Adipocyte (in vitro differentiated cells): ENCODE data around the gene ZNF581.

Experiments used
- DNase-seq: peaks from one replicate; pipeline ENCODE4 v3.0.0-alpha.2; 2015; ENCODE audit warnings: low read depth
- H3K27me3 ChIP-seq: replicated peaks from 2 replicates; pipeline ENCODE4 v1.7.0; 2013; ENCODE audit warnings: mild to moderate bottlenecking, low read length, moderate library complexity; ENCODE audit not compliant: control insufficient read depth, insufficient read depth
- H3K36me3 ChIP-seq: 2 replicates; pipeline ENCODE4 v1.7.0; 2013; ENCODE audit warnings: low read length, mild to moderate bottlenecking, moderate library complexity; ENCODE audit not compliant: control insufficient read depth, insufficient read depth, severe bottlenecking
- H3K4me1 ChIP-seq: 2 replicates; pipeline ENCODE4 v1.7.0; 2013; ENCODE audit warnings: mild to moderate bottlenecking, low read length, moderate library complexity; ENCODE audit not compliant: control insufficient read depth, insufficient read depth
- H3K4me3 ChIP-seq: 2 replicates; pipeline ENCODE4 v1.7.0; 2013; ENCODE audit warnings: mild to moderate bottlenecking, low read length, moderate library complexity
- H3K9ac ChIP-seq: 2 replicates; pipeline ENCODE4 v1.7.0; 2013; ENCODE audit warnings: mild to moderate bottlenecking, low read length, moderate library complexity
- H3K9me3 ChIP-seq: 2 replicates; pipeline ENCODE4 v1.7.0; 2013; ENCODE audit warnings: mild to moderate bottlenecking, low read length, moderate library complexity; ENCODE audit not compliant: control insufficient read depth

Gene ZNF581

DNA sequence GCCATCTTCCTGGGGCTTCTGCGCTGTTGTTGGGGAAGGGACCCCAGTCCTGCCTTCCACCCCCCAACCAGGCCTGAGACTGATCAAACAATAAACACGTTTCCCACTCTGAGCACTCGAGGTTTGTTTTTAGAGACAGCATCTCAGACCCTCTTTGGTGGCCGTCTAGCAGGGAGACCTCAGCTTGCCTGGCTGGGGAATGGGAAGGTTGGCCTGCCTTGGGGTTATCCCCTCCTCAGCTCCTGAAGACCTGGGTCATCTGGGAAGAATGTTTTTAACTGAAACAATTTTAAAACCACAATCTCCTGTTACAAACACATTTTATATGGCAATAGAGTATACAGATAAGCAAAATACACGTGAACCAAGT is 2.0 kb downstream of the ZNF581 start:
- Histone ChIP-seq H3K4me3 (no peak overlapping the region), H3K27me3 (no peaks in the 10 kb centered on the region), H3K9me3 (no peaks in the 10 kb centered on the region), H3K36me3 (peaks cover 13% of the 10 kb centered on the region), H3K9ac (no peak overlapping the region), H3K4me1 (peaks cover 42% of the 10 kb centered on the region)
- DNase-seq, result no peak

DNA sequence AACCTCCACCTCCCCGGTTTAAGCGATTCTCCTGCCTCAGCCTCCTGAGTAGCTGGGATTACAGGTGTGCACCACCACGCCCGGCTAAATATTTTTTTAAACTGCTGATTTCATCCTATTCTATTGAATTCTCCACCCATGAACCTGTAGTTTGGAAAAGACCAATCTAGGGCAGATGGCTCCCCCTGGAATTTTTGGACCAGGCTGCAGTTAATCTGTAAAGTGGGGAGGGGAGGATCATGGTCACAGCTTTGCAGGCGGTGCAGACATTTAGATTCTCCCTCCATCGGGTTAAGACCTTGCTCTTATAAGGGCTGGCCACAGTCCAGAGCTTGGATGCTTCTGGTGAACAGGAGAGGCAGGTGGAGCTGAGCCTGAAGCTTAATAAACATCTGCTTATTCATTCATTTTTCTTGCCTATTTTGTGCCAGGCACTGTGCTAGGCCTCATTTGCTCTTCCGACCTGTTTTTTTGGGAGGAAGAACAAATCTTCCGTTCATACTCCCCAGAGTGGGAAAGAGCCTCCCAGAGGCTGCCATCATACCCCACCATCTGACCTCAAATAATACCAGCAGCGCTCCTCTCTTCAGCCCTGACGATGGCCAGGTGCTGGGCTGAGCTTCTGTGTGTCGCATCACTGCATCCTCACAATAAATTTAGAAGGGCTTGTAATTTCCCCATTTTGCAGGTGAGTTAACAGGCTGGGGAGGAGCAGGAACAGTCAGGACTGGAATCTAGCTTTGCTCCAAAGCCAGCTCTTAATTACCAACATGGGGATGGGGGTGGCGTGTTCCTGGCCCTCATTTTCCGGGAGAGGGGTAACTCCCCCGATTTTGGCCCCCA is 3.7 kb downstream of the ZNF581 start:
- no peak for DNase-seq
- Histone ChIP-seq H3K4me1 (peaks cover 40% of the 10 kb centered on the region), H3K9me3 (no peaks in the 10 kb centered on the region)

DNA sequence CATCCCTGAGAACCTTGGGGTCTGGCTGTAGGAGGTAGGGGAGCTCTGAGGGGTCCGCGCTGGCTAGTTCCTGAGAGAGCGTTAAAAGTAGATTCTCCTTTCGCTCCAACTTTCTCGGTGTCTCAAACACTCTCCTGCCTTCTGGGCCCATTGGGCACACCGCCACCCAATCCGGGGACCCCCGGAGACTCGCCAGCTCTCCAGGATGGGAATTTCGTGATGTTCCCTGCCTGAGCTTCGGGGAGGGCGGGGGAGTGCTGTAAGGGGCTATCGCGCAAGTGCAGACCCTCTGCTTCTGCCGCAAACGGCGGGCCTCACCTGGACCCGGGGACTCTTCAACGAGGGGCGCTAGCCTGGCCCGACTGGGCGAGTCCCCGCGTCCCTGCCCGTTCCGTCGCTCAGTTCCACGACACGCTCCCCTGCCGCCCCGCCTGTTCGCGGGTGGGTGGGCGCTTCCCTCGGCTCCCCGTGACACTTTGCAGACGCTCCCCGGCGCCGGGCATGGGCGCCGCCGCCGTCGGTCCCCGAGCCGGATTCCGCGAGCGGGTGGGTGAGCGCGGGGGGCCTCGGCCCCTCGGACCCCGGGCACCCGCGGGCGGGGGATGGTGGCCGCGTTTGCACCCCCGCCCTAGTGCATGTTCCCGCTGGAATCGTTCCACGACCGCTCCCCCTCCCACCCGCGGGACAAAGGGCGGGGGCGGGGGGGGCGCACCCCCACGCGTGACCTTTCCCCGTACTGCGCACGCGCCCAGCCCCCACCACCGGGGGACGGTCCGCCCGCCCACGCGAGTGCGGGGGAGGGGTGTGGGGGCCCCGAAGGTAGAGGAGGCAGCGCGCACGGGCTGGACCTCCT is 4.5 kb downstream of the ZNF581 start, which contains the start of gene CCDC106:
Gene CCDC106 (plus strand): TSS at position 481 of the 853 bp plus-strand sequence. CDS start 835 bp downstream, outside the sequence.
- Histone ChIP-seq H3K36me3 (peaks cover 17% of the 10 kb centered on the region), H3K27me3 (no peaks in the 10 kb centered on the region), H3K9ac (peak within 1 kb of the TSS; percentile 95), H3K4me1 (peaks cover 34% of the 10 kb centered on the region), H3K4me3 (peak within 1 kb of the TSS; percentile 89), H3K9me3 (no peaks in the 10 kb centered on the region)
- DNase-seq, result peak; percentile 86

More for the DNA sequence above, 3.7 kb downstream of the ZNF581 start:
- Histone ChIP-seq H3K9ac (peak overlapping the region; percentile 95), H3K4me3 (peak overlapping the region; percentile 89), H3K27me3 (no peaks in the 10 kb centered on the region), H3K36me3 (peaks cover 13% of the 10 kb centered on the region)

DNA sequence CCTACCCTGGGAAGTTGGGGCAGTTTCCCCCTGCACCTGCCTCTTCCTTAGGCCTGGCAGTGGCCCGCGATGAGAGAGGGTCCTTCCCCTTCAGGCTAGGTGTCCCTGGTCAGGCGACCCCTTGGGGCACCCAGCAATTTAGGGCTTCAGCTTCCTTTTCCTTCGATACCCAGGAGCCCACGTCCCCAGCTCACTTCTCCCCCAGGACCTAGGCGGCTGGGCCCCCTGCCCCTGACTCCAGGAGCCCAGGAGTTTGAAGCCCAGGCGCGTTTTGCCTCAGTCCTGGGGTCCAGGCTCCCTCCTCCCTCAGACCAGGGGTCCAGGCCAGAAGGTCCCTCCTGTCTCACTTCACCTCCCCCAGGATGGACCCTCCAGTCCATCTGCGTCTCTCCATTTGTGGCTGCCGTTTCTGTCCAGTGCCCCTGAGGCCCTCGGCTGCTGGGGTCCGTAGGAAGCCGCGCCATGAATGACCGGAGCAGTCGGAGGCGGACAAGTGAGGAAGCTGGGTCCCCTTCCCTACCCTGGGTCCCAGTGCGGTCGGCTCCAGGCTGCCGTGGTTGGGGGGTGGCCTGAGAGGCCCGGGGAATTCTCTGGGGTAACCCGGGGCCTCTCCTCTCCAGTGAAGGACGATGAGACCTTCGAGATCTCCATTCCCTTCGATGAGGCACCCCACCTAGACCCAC is 5.3 kb downstream of the ZNF581 start:
- Histone ChIP-seq H3K9ac (peak overlapping the region; percentile 95), H3K27me3 (no peaks in the 10 kb centered on the region), H3K4me1 (peaks cover 30% of the 10 kb centered on the region), H3K9me3 (no peaks in the 10 kb centered on the region), H3K4me3 (peak overlapping the region; percentile 89), H3K36me3 (peaks cover 17% of the 10 kb centered on the region)
- DNase-seq, result no peak

DNA sequence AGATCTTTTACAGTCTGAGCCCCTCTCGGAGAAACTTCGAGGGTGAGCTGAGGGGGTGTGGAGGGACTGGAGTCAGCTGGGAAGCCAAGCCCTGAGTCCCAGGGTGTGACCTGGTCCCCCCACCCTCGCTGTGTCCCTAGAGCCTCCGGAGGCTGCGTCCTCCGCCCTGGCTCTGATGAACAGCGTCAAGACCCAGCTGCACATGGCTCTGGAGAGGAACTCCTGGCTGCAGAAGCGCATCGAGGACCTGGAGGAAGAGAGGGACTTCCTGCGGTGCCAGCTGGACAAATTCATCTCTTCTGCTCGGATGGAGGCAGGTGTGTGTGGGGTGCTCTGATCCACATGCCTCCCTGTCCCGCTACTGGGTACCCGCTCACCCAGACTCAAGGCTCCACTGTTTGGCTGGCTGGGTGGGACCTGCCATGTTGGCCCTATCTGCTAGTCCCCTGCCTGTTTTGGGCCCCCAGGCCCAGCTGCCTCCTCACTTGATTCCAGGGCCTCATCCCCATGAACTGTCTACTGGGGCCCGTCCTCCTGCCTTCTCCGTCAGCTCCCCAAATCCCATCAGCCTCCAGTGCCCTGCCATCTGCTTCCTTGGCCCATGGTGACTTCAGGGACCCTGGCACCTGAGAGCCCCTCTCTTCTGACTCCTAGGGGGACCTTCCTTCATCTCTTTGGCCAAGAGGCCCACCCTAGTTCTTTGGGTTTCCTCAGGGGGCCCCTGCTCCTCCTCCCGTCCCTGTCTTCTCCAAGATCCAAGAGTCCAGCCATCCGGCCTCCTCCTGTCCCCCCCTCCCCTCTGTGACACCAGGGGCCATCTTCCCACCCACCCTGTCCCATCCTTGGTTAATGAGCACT is 6.0 kb downstream of the ZNF581 start:
- peak overlapping the region; percentile 89 for H3K4me3 ChIP-seq
- H3K9ac ChIP-seq, result peak overlapping the region; percentile 95
- no peaks in the 10 kb centered on the region for H3K9me3 ChIP-seq
- H3K4me1 ChIP-seq, result peaks cover 26% of the 10 kb centered on the region
- no peak for DNase-seq
- H3K27me3 ChIP-seq, result no peaks in the 10 kb centered on the region
- H3K36me3 ChIP-seq, result peaks cover 16% of the 10 kb centered on the region

DNA sequence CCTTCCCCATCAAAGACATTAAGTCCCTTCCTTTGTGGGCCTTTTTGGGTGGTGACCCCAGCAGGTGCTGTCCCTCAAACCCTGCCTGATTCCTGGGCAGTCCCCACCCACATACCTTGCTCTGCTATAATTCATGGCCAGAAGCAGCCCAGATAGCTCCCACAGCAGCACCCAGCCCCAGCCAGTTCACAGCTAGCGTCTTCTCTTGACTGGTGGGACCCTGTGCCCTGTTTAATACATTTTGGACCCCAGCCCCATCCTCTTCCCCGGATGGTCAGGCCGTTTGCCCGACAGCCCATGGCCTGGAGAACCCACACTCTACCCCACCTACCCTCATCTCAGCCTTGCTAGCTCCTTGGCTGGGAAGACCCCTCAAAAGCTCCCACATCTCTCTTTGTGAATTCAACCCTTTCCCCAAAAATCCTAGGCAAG is 6.7 kb downstream of the ZNF581 start:
- H3K9me3 ChIP-seq, result no peaks in the 10 kb centered on the region
- no peak overlapping the region for H3K4me3 ChIP-seq
- no peak overlapping the region for H3K9ac ChIP-seq
- peaks cover 10% of the 10 kb centered on the region for H3K36me3 ChIP-seq
- H3K27me3 ChIP-seq, result no peaks in the 10 kb centered on the region
- DNase-seq, result no peak
- peaks cover 19% of the 10 kb centered on the region for H3K4me1 ChIP-seq

DNA sequence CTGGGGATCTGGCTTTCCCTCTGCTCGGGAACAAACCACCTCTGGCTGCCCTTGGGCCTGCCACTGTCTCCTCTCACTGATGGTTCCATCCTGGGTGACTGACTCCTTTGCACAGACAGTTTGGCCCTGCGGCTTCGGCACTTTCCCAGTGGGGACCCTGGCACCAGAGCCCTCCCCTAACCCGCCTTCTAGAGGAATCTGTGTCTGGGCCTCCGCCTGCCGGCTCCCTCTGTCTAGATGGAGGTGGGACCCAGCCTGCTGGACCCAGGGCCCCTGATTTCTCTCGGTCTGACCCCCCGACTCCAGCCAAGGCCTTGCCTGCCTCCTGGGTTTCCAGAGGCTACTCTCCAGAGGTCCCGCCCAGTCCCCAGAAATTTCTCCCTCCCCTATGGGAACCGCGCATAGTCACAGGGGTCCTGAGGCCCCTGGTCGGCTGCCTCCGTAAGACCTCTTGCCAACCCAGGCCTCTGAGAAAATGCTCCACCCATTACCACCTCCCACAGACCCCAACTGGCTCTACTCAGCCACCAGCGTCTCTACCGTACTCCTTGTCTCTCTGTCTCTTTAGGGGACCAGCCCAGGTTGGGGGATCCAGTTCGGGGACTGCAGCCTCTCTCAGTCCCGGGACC is 7.3 kb downstream of the ZNF581 start:
- Histone ChIP-seq H3K9me3 (no peaks in the 10 kb centered on the region), H3K4me1 (peaks cover 19% of the 10 kb centered on the region), H3K9ac (no peak overlapping the region), H3K36me3 (peaks cover 4% of the 10 kb centered on the region), H3K27me3 (no peaks in the 10 kb centered on the region), H3K4me3 (no peak overlapping the region)
- DNase-seq, result no peak

DNA sequence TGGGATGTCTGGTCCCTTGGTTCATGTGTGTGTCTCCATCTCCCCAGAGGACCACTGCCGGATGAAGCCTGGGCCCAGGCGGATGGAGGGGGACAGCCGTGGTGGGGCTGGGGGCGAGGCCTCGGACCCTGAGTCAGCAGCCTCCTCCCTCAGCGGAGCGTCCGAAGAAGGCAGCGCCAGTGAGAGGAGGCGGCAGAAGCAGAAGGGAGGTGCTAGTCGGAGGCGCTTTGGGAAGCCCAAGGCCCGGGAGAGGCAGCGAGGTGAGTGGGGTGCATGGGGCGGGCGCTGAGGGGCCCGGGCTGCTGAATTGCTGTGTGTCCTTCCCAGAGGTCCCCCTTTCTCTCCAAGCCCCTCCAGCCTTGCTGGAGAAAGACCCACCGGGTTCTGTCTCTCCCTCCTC is 7.8 kb downstream of the ZNF581 start:
- H3K4me1 ChIP-seq, result peaks cover 24% of the 10 kb centered on the region
- no peaks in the 10 kb centered on the region for H3K27me3 ChIP-seq
- H3K36me3 ChIP-seq, result peaks cover 4% of the 10 kb centered on the region
- DNase-seq, result no peak
- H3K4me3 ChIP-seq, result no peak overlapping the region
- no peaks in the 10 kb centered on the region for H3K9me3 ChIP-seq
- no peak overlapping the region for H3K9ac ChIP-seq

DNA sequence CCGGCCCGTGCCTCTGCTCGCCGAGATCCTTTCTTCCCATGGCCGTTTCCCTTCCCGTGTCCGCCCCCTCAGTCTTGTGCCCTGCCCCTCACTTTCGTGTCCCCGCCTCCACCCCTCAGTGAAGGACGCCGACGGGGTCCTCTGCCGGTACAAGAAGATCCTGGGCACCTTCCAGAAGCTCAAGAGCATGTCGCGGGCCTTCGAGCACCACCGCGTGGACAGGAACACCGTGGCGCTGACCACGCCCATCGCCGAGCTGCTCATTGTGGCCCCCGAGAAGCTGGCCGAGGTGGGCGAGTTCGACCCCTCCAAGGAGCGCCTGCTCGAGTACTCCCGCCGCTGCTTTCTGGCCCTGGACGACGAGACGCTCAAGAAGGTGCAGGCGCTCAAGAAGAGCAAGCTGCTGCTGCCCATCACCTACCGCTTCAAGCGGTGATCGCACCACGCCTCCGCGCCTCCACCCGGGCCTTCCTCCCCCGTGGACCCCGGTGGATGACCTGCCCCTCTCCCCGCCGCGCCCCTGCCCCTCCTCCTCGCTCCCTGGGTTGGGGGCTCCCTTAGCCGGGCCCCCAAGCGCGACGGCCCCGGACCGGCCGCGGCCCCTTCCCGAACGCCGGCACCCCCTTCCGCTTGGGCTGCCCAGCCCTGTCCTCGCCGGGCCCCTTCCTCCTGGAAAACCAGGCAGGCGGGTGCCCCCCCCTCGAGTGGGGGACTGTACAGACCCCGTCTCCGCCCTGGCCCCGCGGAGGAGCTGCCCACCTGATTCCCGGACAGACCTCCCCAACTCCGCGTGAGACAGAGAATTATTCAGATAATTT is 9.1 kb downstream of the ZNF581 start:
- Histone ChIP-seq H3K9me3 (no peaks in the 10 kb centered on the region), H3K27me3 (no peaks in the 10 kb centered on the region), H3K9ac (no peak overlapping the region), H3K4me3 (no peak overlapping the region), H3K36me3 (peaks cover 4% of the 10 kb centered on the region), H3K4me1 (peaks cover 31% of the 10 kb centered on the region)
- no peak for DNase-seq
